Stimulated activated naive CD8-positive, alpha-beta T cell treated with anti-CD3 and anti-CD28 coated beads, Interleukin-15, Interleukin-2, amounts not matched to agents 100 ng/mL and 50 ng/mL, for 24 hours (primary cell): ENCODE results near the gene RNH1.

Experiments used
- H3K27ac Mint-ChIP-seq: one replicate; pipeline ENCODE4 v1.8.0; 2021; ENCODE audit warnings: mild to moderate bottlenecking, mixed read lengths
- H3K27me3 Mint-ChIP-seq: one replicate; pipeline ENCODE4 v1.8.0; 2021; ENCODE audit warnings: mixed read lengths
- H3K36me3 Mint-ChIP-seq: one replicate; pipeline ENCODE4 v1.8.0; 2021; ENCODE audit warnings: low read depth, mixed read lengths
- H3K4me1 Mint-ChIP-seq: one replicate; pipeline ENCODE4 v1.8.0; 2021; ENCODE audit warnings: low read depth, mixed read lengths
- H3K4me3 Mint-ChIP-seq: one replicate; pipeline ENCODE4 v1.8.0; 2021; ENCODE audit warnings: mild to moderate bottlenecking, mixed read lengths
- H3K9me3 Mint-ChIP-seq: one replicate; pipeline ENCODE4 v1.8.0; 2021; ENCODE audit warnings: mixed read lengths

RNH1 gene

DNA sequence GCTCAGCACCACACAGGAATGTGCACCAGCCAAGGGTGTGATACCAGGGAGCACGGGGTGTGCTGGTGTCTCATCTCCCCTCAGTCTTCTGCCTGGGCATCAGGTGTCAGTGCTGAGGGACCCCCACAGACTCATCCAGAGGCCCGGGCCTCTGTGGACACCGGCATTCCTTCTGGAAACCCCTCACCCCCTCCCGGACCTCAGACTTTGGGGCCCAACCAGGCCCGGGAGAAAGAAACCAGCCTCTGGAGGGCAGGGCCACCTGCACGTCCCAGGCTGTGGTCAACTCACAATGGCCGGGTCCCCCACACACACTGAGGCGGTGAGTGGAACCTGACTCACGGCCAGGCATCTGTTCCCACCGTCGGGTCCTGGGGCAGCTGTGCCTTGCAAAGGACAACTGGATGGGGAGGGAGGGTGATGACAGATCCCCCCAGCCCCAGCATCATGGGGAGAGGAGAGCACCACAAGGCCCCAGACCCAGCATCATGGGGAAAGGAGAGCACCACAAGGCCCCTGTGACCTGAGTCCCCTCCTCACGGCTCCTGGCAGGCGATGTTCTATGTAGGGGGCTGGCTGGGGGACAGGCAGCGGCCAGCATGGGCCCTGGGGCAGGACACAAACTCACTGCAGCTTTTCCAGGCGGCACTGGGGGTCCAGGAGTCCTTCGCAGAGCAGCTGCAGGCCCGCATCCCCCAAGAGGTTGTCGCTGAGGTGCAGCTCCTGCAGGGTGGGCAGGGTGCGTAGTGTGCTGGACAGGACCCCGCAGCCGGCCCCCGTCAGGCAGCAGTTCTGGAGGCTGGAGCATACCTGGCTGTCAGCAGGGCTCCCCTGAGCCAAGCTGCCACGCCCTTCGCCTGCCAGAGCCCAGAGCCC, 7.6 kb downstream of the RNH1 start:
- Mint-ChIP-seq H3K4me1 (peaks cover 13% of the 10 kb centered on the region), H3K27ac (no peak overlapping the region), H3K27me3 (no peaks in the 10 kb centered on the region), H3K4me3 (no peak overlapping the region), H3K9me3 (no peaks in the 10 kb centered on the region), H3K36me3 (peaks cover 43% of the 10 kb centered on the region)

- Mint-ChIP-seq H3K36me3 (peaks cover 43% of the 10 kb centered on the region), H3K4me3 (no peak overlapping the region), H3K27ac (no peak overlapping the region), H3K4me1 (peaks cover 8% of the 10 kb centered on the region), H3K27me3 (no peaks in the 10 kb centered on the region), H3K9me3 (no peaks in the 10 kb centered on the region)
Observed at GRCh38 chr11:498297-499181, 8.5 kb downstream of the RNH1 start.

DNA sequence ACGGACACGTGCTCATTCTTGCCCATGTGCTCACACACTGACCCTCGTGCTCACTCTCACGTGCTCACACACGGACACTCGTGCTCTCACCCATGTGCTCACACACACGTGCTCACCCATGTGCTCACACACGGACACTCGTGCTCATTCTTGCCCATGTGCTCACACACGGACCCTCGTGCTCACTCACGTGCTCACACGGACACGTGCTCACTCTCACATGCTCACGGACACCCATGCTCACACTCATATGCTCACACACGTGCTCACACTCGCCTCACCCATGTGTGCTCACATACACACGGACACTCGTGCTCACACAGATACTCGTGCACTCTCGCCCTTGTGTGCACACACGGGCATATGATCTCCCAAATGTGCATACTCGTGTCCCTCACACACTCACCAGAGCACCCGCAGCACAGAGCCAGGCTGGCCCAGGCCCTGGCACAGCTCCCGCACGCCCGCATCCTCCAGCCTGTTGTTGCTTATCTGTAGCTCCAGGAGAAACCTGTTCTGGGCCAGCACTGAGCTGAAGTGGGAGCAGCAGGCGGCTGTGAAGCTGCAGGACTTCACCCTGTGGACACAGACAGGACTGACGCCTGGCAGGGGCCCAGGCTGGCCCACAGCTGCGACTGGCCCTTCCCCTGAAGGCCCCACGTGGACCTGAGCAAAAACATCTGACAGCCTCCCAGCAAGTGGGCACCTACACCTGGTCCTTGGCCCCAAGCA, 9.3 kb downstream of the RNH1 start:
- H3K27ac Mint-ChIP-seq = peak overlapping the region; percentile 78
- no peak overlapping the region for H3K4me3 Mint-ChIP-seq
- H3K36me3 Mint-ChIP-seq = peaks cover 43% of the 10 kb centered on the region
- H3K4me1 Mint-ChIP-seq = peaks cover 4% of the 10 kb centered on the region
- H3K9me3 Mint-ChIP-seq = no peaks in the 10 kb centered on the region
- no peaks in the 10 kb centered on the region for H3K27me3 Mint-ChIP-seq

- H3K9me3 Mint-ChIP-seq = no peaks in the 10 kb centered on the region
- H3K36me3 Mint-ChIP-seq = peaks cover 47% of the 10 kb centered on the region
- peaks cover 4% of the 10 kb centered on the region for H3K4me1 Mint-ChIP-seq
- peak overlapping the region; percentile 78 for H3K27ac Mint-ChIP-seq
- no peaks in the 10 kb centered on the region for H3K27me3 Mint-ChIP-seq
- H3K4me3 Mint-ChIP-seq = no peak overlapping the region
Observed at GRCh38 chr11:496834-497564, 10.0 kb downstream of the RNH1 start.

DNA sequence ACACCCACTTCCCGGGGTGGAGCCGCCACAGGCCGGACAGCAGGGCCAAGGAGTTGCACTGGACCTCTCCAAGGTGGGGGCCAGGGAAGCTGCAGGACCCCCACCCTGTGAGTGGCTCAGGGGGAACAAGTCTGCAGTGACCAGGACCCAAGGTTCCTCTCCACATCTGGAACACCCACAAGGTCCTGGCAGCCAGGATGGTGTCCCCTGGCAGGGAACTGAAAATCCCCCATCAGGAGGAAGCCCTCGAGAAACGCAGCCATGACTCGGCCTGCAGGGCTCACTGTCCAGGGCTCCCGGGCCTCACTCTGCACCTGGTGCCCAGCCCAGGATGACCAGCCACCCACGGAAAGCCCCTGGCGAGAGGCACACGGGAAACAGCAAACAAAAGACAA, 11.5 kb downstream of the RNH1 start:
- Mint-ChIP-seq H3K9me3 (no peaks in the 10 kb centered on the region), H3K27me3 (no peaks in the 10 kb centered on the region), H3K4me1 (peaks cover 4% of the 10 kb centered on the region), H3K36me3 (peaks cover 40% of the 10 kb centered on the region), H3K27ac (no peak overlapping the region), H3K4me3 (no peak overlapping the region)

DNA sequence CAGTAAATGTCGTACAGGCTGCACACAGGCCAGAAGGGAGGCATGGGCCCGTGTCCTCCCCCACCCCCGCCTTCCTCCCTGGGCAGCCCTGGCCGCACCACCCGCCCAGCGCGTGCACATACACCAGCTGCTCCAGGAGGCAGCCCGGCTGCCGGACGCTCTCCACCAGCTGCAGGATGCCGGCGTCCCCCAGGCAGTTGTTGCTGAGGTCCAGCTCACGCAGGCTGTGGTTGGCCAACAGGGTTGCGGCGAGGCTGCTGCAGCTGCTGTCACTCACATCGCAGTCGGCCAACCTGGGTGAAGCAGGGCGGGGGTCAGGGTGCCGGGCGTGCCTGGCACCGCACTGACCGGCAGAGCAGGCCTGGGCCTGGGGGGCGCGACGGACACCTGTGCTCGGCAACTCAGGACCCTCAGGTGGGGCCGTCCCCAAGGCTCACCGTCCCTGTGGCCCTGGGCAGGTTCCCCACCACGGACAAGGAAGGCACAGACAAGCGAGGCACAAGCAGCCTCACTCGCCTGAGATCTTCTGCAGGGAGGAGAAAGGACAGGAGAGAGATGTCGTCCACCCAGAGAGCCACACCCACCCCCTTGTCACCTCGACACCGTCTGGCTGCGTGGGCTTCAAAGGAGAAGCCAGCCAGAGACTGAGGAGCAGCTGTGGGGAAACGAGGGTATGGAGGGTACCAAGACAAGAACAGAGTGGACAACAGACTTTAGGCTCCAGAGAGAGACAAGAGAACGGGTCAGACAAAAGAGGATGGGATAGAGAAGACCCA, 12.1 kb downstream of the RNH1 start:
- no peaks in the 10 kb centered on the region for H3K27me3 Mint-ChIP-seq
- H3K4me3 Mint-ChIP-seq = no peak overlapping the region
- H3K4me1 Mint-ChIP-seq = peaks cover 4% of the 10 kb centered on the region
- no peak overlapping the region for H3K27ac Mint-ChIP-seq
- peaks cover 37% of the 10 kb centered on the region for H3K36me3 Mint-ChIP-seq
- no peaks in the 10 kb centered on the region for H3K9me3 Mint-ChIP-seq

- no peaks in the 10 kb centered on the region for H3K9me3 Mint-ChIP-seq
- H3K27ac Mint-ChIP-seq = no peak overlapping the region
- no peak overlapping the region for H3K4me3 Mint-ChIP-seq
- peaks cover 2% of the 10 kb centered on the region for H3K4me1 Mint-ChIP-seq
- H3K36me3 Mint-ChIP-seq = peaks cover 29% of the 10 kb centered on the region
- H3K27me3 Mint-ChIP-seq = no peaks in the 10 kb centered on the region
Observed at GRCh38 chr11:492427-493226, 14.4 kb downstream of the RNH1 start.

DNA sequence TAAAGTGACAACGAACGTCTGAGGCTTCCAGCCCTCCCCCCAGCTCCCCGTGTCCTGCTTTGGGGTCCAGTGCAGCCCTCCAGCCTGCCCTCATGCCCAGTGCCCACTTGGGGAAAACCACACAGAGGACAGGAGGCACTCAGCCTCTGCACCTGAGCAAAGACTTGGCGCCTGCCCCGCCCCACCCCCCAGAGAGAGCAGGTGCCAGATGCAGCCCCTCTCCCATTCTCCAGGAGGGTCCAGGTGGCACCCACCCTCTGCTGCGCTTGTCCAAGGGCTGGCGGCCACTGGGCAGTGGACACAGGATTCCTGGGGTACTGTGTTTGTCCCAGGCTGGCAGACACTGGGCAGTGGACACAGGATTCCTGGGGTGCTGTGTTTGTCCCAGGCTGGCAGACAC, 15.7 kb downstream of the RNH1 start:
- H3K4me1 Mint-ChIP-seq = no peaks in the 10 kb centered on the region
- H3K27ac Mint-ChIP-seq = no peak overlapping the region
- H3K4me3 Mint-ChIP-seq = no peak overlapping the region
- peaks cover 16% of the 10 kb centered on the region for H3K36me3 Mint-ChIP-seq
- no peaks in the 10 kb centered on the region for H3K9me3 Mint-ChIP-seq
- no peaks in the 10 kb centered on the region for H3K27me3 Mint-ChIP-seq

- Mint-ChIP-seq H3K36me3 (peaks cover 14% of the 10 kb centered on the region), H3K27ac (no peak overlapping the region), H3K9me3 (no peaks in the 10 kb centered on the region), H3K27me3 (no peaks in the 10 kb centered on the region), H3K4me3 (no peak overlapping the region), H3K4me1 (no peaks in the 10 kb centered on the region)
Observed at GRCh38 chr11:490930-491260, 16.1 kb downstream of the RNH1 start.

DNA sequence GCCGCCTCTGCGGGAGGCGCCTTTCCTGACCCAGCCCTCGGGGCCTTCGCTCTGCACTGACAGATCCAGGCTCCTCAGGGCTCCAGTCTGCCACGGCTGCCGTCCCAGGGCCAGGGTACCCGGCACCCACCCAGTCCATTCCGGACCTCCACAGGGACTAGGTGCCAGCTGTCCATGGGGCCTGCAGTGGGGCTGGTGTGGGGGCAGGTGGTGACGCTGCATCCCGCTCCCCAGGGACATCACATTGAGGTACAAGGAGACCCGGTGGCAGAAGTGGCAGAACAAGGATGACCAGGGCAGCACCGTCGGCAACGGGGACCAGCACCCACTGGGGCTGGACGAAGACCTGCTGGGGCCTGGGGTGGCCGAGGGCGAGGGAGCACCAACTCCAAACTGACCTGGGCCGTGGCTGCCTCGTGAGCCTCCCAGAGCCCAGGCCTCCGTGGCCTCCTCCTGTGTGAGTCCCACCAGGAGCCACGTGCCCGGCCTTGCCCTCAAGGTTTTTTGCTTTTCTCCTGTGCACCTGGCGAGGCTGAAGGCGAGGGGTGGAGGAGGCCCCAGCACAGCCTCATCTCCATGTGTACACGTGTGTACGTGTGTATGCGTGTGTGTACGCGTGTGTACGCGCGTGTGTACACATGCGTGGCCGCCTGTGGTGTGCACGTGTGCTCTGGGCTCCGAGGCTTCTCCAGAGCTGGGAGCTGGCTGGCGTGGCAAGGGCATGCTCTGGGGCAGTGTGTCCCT, 16.7 kb downstream of the RNH1 start:
- Mint-ChIP-seq H3K27ac (no peak overlapping the region), H3K27me3 (no peaks in the 10 kb centered on the region), H3K36me3 (peaks cover 10% of the 10 kb centered on the region), H3K9me3 (no peaks in the 10 kb centered on the region), H3K4me1 (no peaks in the 10 kb centered on the region), H3K4me3 (no peak overlapping the region)

DNA sequence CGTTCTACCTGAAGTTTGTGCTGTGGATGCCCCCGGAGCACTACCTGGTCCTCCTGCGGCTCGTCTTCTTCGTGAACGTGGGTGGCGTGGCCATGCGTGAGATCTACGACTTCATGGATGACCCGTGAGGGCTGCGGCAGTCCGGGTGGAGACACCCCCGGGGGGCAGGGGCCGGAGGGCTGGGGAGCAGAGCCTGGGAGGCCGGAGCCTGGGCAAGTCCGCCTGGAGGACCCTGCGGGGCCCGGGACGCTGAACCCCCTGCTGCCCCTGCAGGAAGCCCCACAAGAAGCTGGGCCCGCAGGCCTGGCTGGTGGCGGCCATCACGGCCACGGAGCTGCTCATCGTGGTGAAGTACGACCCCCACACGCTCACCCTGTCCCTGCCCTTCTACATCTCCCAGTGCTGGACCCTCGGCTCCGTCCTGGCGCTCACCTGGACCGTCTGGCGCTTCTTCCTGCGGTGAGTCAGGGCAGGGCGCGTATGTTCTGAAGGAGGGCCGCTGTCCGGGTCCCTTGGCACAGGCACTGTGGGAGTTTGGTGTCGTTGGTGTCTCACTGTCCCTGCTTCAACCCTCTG, 17.3 kb downstream of the RNH1 start:
- no peak overlapping the region for H3K27ac Mint-ChIP-seq
- H3K27me3 Mint-ChIP-seq = no peaks in the 10 kb centered on the region
- no peaks in the 10 kb centered on the region for H3K9me3 Mint-ChIP-seq
- H3K4me3 Mint-ChIP-seq = no peak overlapping the region
- H3K36me3 Mint-ChIP-seq = peaks cover 5% of the 10 kb centered on the region
- no peaks in the 10 kb centered on the region for H3K4me1 Mint-ChIP-seq

DNA sequence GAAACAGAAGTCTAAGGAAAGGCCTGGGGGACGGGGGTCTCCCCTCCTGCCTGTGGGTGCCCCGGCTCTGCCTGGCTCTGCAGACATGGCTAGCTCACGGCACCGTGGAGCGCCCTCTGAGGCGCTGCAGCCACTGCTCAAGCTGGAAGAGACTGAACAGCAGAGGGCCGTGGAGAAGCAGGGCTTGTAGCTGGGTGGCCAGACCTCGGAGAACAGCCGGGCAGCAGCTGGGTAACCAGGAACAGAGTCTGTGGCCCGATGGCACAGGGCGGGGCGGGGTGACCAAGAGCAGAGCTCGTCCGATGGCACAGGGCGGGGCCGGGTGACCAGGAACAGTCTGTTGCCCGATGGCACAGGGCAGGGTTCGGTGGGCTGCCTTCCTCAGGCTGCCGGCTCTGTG, 18.1 kb downstream of the RNH1 start:
- H3K27me3 Mint-ChIP-seq = no peaks in the 10 kb centered on the region
- no peaks in the 10 kb centered on the region for H3K9me3 Mint-ChIP-seq
- H3K4me1 Mint-ChIP-seq = no peaks in the 10 kb centered on the region
- peaks cover 5% of the 10 kb centered on the region for H3K36me3 Mint-ChIP-seq
- H3K4me3 Mint-ChIP-seq = no peak overlapping the region
- H3K27ac Mint-ChIP-seq = no peak overlapping the region
